ENCODE results near the gene FER. TPM values are rescaled to one million over a fixed set of nuclear protein-coding genes. Genes with fewer than 3 reads are reported as not detected.

The FER gene
- total RNA-seq, 1 experiment from 2014 or later, result 18.0 TPM

DNA sequence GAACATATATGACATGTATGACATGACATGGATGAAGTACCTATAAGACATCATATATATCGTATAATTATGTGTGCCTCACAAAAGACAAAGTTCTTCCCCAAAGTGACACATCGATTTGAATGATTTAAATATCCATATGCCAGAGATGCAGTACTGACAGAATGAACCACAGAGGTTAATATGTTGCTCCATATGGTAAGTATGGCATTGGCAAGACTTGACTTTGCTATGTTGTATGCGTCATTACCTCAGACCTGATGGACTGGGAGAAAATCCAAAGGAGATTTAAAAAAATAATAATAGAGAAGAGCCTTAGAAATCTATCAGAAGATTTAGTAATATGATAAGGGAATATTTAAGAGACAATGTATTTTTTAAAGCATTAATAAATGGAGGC, 398.9 kb downstream of the FER start:
- Histone ChIP-seq H4K5ac (ENCODE audit: insufficient read length, low read depth, low read length) (no peak overlapping the region), H2BK15ac (ENCODE audit: low read depth, low read length) (no peak overlapping the region), H3K27me3 (ENCODE audit: insufficient read depth, low read length) (no peaks in the 10 kb centered on the region), H4K91ac (ENCODE audit: insufficient read length, low read depth, low read length) (no peak overlapping the region), H3K4me1 (ENCODE audit: insufficient read depth, low read length) (no peaks in the 10 kb centered on the region), H2AK5ac (ENCODE audit: insufficient read length, low read length) (no peak overlapping the region), H2AFZ (ENCODE audit: low read length) (no peak overlapping the region), H3K56ac (ENCODE audit: insufficient read length, low read depth, low read length) (no peak overlapping the region), H3K9ac (ENCODE audit: extremely low read depth, insufficient read length, low read length) (no peak overlapping the region), H3K4me2 (ENCODE audit: insufficient read depth, insufficient read length, low read length) (no peak overlapping the region), H2BK5ac (ENCODE audit: insufficient read length, low read length) (no peak overlapping the region), H4K20me1 (ENCODE audit: control insufficient read depth, insufficient read depth, insufficient read length) (no peaks in the 10 kb centered on the region), H3K9me3 (ENCODE audit: control insufficient read depth, low read depth, low read length) (no peaks in the 10 kb centered on the region), H3K18ac (ENCODE audit: insufficient read length, low read depth, low read length) (no peak overlapping the region), H3K23me2 (ENCODE audit: insufficient read length, low read depth, low read length, poor library complexity, severe bottlenecking) (no peaks in the 10 kb centered on the region), H2BK120ac (ENCODE audit: low read depth, low read length, poor library complexity, severe bottlenecking) (no peak overlapping the region), H3T11ph (ENCODE audit: low read length) (no peak overlapping the region), H3K14ac (ENCODE audit: insufficient read depth, low read length) (no peak overlapping the region), H4K8ac (replicated peaks; ENCODE audit: insufficient read length, low read depth, low read length) (no peak overlapping the region), H3K79me2 (ENCODE audit: insufficient read depth, low read length) (no peaks in the 10 kb centered on the region), H3K27ac (ENCODE audit: insufficient read length, low read depth, low read length) (no peak overlapping the region), H2BK12ac (ENCODE audit: insufficient read length, low read depth, low read length) (no peak overlapping the region), H3K79me1 (ENCODE audit: insufficient read depth, low read depth, low read length, poor library complexity, severe bottlenecking) (no peaks in the 10 kb centered on the region), H3K4ac (ENCODE audit: low read depth, low read length) (no peak overlapping the region), H2BK20ac (ENCODE audit: low read depth, low read length, poor library complexity, severe bottlenecking) (no peak overlapping the region), H3K23ac (ENCODE audit: insufficient read length, low read depth, low read length) (no peak overlapping the region)
- H3K36me3 Mint-ChIP-seq (ENCODE audit: insufficient read depth in 1 of 3, low read depth in 3 of 3), result no peaks in the 10 kb centered on the region
- H3K27me3 Mint-ChIP-seq (ENCODE audit: low read depth), result no peaks in the 10 kb centered on the region
- H3K4me1 Mint-ChIP-seq, result peaks cover 0 to 7% of the 10 kb centered on the region in 2 experiments; a peak in 1 of 4 replicates
- H3K9me3 Mint-ChIP-seq, result no peaks in the 10 kb centered on the region
- WGBS (ENCODE audit: extremely low coverage, insufficient read length, low lambda C conversion rate), result no CpG with 5 or more reads among the region's 3 CpGs
- no peak overlapping the region for H3K4me3 Mint-ChIP-seq
- no peak overlapping the region for H3K27ac Mint-ChIP-seq
- TF ChIP-seq, protein P1, sequence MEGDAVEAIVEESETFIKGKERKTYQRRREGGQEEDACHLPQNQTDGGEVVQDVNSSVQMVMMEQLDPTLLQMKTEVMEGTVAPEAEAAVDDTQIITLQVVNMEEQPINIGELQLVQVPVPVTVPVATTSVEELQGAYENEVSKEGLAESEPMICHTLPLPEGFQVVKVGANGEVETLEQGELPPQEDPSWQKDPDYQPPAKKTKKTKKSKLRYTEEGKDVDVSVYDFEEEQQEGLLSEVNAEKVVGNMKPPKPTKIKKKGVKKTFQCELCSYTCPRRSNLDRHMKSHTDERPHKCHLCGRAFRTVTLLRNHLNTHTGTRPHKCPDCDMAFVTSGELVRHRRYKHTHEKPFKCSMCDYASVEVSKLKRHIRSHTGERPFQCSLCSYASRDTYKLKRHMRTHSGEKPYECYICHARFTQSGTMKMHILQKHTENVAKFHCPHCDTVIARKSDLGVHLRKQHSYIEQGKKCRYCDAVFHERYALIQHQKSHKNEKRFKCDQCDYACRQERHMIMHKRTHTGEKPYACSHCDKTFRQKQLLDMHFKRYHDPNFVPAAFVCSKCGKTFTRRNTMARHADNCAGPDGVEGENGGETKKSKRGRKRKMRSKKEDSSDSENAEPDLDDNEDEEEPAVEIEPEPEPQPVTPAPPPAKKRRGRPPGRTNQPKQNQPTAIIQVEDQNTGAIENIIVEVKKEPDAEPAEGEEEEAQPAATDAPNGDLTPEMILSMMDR (conservative IDR thresholded peaks at IDR 0.05), result no peak
- no peak for DNase-seq
